GM12878 (cell line): Measurements from ENCODE around the gene PLXNB2. TPM values are rescaled to one million over a fixed set of nuclear protein-coding genes. Genes with fewer than 3 reads are reported as not detected.

Source experiments
- ATAC-seq: fragments of 200-7000 bp; cut with Tn5 transposase; 3 replicates; pipeline ENCODE4 v1.9.1; 2020; ENCODE audit warnings: mild to moderate bottlenecking, moderate library complexity
- BruUV-seq: library from RNA; stranded (reverse); fragments of 400-500 nt; replicated peaks from 2 replicates; lab custom pipeline; 2021; lab: Mats Ljungman, UMichigan
- CTCF ChIA-PET: fragments of 300-600 bp; sonication (Branson Sonifier 250); formaldehyde crosslinking; extraction: SDS; loops from one replicate; lab custom pipeline; 2021; ENCODE audit warnings: inconsistent platforms; lab: Yijun Ruan, JAX
- POLR2A ChIA-PET: fragments of 350-600 bp; formaldehyde crosslinking; extraction: SDS; loops from one replicate; lab custom pipeline; 2021; ENCODE audit warnings: inconsistent platforms; lab: Charles Lee
- RAD21 ChIA-PET: fragments of 300-600 bp; sonication (Branson Sonifier 250); formaldehyde crosslinking; loops from one replicate; lab custom pipeline; 2023; ENCODE audit warnings: antibody characterized with exemption; ENCODE audit not compliant: unreplicated experiment; lab: Charles Lee
- SMC1A ChIA-PET: fragments of 300-600 bp; sonication (Branson Sonifier 250); formaldehyde crosslinking; loops from one replicate; lab custom pipeline; 2023; ENCODE audit not compliant: unreplicated experiment, uncharacterized antibody; lab: Charles Lee
- DNase-seq: peaks from one replicate; pipeline ENCODE4 v3.0.0-alpha.2; 2011; ENCODE audit warnings: low read depth, low spot score
- FAIRE-seq: peaks from 3 replicates; lab custom pipeline; 2011; peaks lifted over from hg19 to GRCh38; lab: Jason Lieb, UNC
- H2AFZ ChIP-seq: 2 replicates; pipeline ENCODE4 v1.6.0; 2011; ENCODE audit warnings: low read depth, low read length, control low read depth; ENCODE audit not compliant: control insufficient read depth
- H3K27ac ChIP-seq: 2 replicates; pipeline ENCODE4 v1.5.1; 2011; ENCODE audit warnings: control low read depth; ENCODE audit not compliant: control insufficient read depth, insufficient read depth
- H3K27me3 ChIP-seq, 2 experiments: replicated peaks in 1 of 2; 2 replicates each; pipeline versions ENCODE4 v1.6.0 to v1.6.1; 2011; ENCODE audit warnings: low read length in 1 of 2; ENCODE audit not compliant: control insufficient read depth in 2 of 2, insufficient read depth in 2 of 2
- H3K36me3 ChIP-seq, 2 experiments: 2 replicates each; pipeline ENCODE4 v1.5.1; 2011; ENCODE audit warnings: low read length in 1 of 2; ENCODE audit not compliant: control insufficient read depth in 2 of 2, insufficient read depth in 2 of 2
- H3K4me1 ChIP-seq: 2 replicates; pipeline ENCODE4 v1.6.1; 2011; ENCODE audit warnings: mild to moderate bottlenecking, low read length, moderate library complexity, mixed read lengths; ENCODE audit not compliant: control insufficient read depth, insufficient read depth
- H3K4me2 ChIP-seq: 2 replicates; pipeline ENCODE4 v1.6.0; 2011; ENCODE audit warnings: control low read depth; ENCODE audit not compliant: control insufficient read depth, insufficient read depth
- H3K4me3 ChIP-seq: fragments of 200-600 bp; sonication (generic); 2 replicates; pipeline ENCODE4 v1.5.1; 2016
- H3K79me2 ChIP-seq: 2 replicates; pipeline ENCODE4 v1.6.0; 2011; ENCODE audit warnings: low read length; ENCODE audit not compliant: control insufficient read depth, insufficient read depth
- H3K9ac ChIP-seq: 2 replicates; pipeline ENCODE4 v1.8.0; 2011; ENCODE audit warnings: low read length, control low read depth, mixed read lengths; ENCODE audit not compliant: control insufficient read depth, insufficient read depth
- H3K9me3 ChIP-seq: replicated peaks from 3 replicates; pipeline ENCODE4 v1.5.1; 2011; ENCODE audit warnings: mild to moderate bottlenecking, low read length; ENCODE audit not compliant: control insufficient read depth, insufficient read depth
- H4K20me1 ChIP-seq: 2 replicates; pipeline ENCODE4 v1.6.0; 2011; ENCODE audit not compliant: control insufficient read depth, insufficient read depth
- BACH1 ChIP-seq: fragments of 450-650 bp; IDR thresholded peaks from 2 replicates; pipeline ENCODE4 v1.6.1; 2017; ENCODE audit warnings: mild to moderate bottlenecking, borderline replicate concordance
- BHLHE40 ChIP-seq, 2 experiments: fragments of 450-650 bp in 1 of 2; IDR thresholded peaks; 2 replicates each; pipeline ENCODE4 v1.6.1; 2011 to 2017; ENCODE audit warnings: low read depth in 2 of 2, borderline replicate concordance in 1 of 2, improper control_type of control experiment in 1 of 2, low read length in 1 of 2, mild to moderate bottlenecking in 1 of 2
- CBFB ChIP-seq: IDR thresholded peaks from 2 replicates; pipeline ENCODE4 v1.6.1; 2016; ENCODE audit warnings: antibody characterized with exemption, low read depth
- GATAD2B ChIP-seq: fragments of 450-650 bp; conservative IDR thresholded peaks from 2 replicates; pipeline ENCODE4 v1.6.1; 2017; ENCODE audit warnings: low read depth, mild to moderate bottlenecking, moderate library complexity
- IKZF2 ChIP-seq, 2 experiments: fragments of 450-650 bp; IDR thresholded peaks; 2 replicates each; pipeline ENCODE4 v1.6.1; 2017; ENCODE audit warnings: mild to moderate bottlenecking in 2 of 2, moderate library complexity in 2 of 2
- KLF5 ChIP-seq: fragments of 450-650 bp; IDR thresholded peaks from 2 replicates; pipeline ENCODE4 v1.6.1; 2014; ENCODE audit warnings: mild to moderate bottlenecking; ENCODE audit not compliant: partially characterized antibody
- MTA2 ChIP-seq: fragments of 450-650 bp; IDR thresholded peaks from 2 replicates; pipeline ENCODE4 v1.6.1; 2016; ENCODE audit warnings: low read depth, mild to moderate bottlenecking, moderate library complexity
- NFIC ChIP-seq: IDR thresholded peaks from 2 replicates; pipeline ENCODE4 v1.6.1; 2012; ENCODE audit warnings: low read depth, mild to moderate bottlenecking, inconsistent platforms, low read length, moderate library complexity
- NR2C1 ChIP-seq: fragments of 450-650 bp; IDR thresholded peaks from 2 replicates; pipeline ENCODE4 v1.6.1; 2017; ENCODE audit warnings: antibody characterized with exemption, mild to moderate bottlenecking, moderate library complexity
- RBBP5 ChIP-seq: fragments of 200-600 bp; sonication (generic); conservative IDR thresholded peaks from 2 replicates; pipeline ENCODE4 v1.6.1; 2016
- SIN3A ChIP-seq: IDR thresholded peaks from 2 replicates; pipeline ENCODE4 v1.6.1; 2012; ENCODE audit warnings: low read depth, low read length, improper control_type of control experiment
- SRF ChIP-seq, 2 experiments: IDR thresholded peaks; 2 replicates each; pipeline ENCODE4 v1.6.1; 2011; ENCODE audit warnings: low read depth in 2 of 2, low read length in 2 of 2, mild to moderate bottlenecking in 1 of 2, moderate library complexity in 1 of 2
- SUZ12 ChIP-seq: fragments of 200-600 bp; sonication (generic); IDR thresholded peaks from one replicate; pipeline ENCODE4 v1.6.1; 2018; ENCODE audit warnings: antibody characterized with exemption, mild to moderate bottlenecking; ENCODE audit not compliant: unreplicated experiment
- TCF7 ChIP-seq: IDR thresholded peaks from 2 replicates; pipeline ENCODE4 v1.6.1; 2014; ENCODE audit warnings: antibody characterized with exemption, borderline replicate concordance
- WRNIP1 ChIP-seq: IDR thresholded peaks from 2 replicates; pipeline ENCODE4 v1.6.1; 2011; ENCODE audit warnings: low read depth, low read length, improper control_type of control experiment, borderline replicate concordance
- ZNF207 ChIP-seq: fragments of 450-650 bp; IDR thresholded peaks from 2 replicates; pipeline ENCODE4 v1.6.1; 2014; ENCODE audit warnings: antibody characterized with exemption, mild to moderate bottlenecking, borderline replicate concordance
- ZNF217 ChIP-seq: fragments of 450-650 bp; IDR thresholded peaks from 2 replicates; pipeline ENCODE4 v1.6.1; 2017; ENCODE audit warnings: antibody characterized with exemption, mild to moderate bottlenecking
- ZNF384 ChIP-seq: IDR thresholded peaks from 2 replicates; pipeline ENCODE4 v1.6.1; 2012; ENCODE audit warnings: low read depth, mild to moderate bottlenecking, low read length, improper control_type of control experiment, borderline replicate concordance
- ZNF622 ChIP-seq: fragments of 450-650 bp; IDR thresholded peaks from 2 replicates; pipeline ENCODE4 v1.6.1; 2017; ENCODE audit warnings: mild to moderate bottlenecking, inconsistent platforms
- WGBS: methylation state at CpG from one replicate; pipeline ENCODE4 v1.1.6; 2016; ENCODE audit warnings: low lambda C conversion rate; ENCODE audit not compliant: insufficient replicate concordance, insufficient coverage; ENCODE audit errors: missing lambda C conversion rate; 5-methylcytosine and 5-hydroxymethylcytosine counted together
- in situ Hi-C: fragments of 300-500 bp; cut with MboI; formaldehyde crosslinking; loops from 9 replicates; pipeline ENCODE4 v1.14.3; 2018; ENCODE audit warnings: mixed read lengths
- intact Hi-C: fragments of 100-400 bp; cut with micrococcal nuclease; formaldehyde crosslinking; loops from one replicate; pipeline ENCODE4 v1.14.2; 2022; ENCODE audit not compliant: unreplicated experiment
- polyA plus RNA-seq, 11 experiments: library from polyadenylated mRNA; depleted of rRNA in 4 of 11; unstranded in 6 of 11; stranded (reverse) in 5 of 11; fragments of >200 nt; fragmentation: Nextera tagmentation in 4 of 11; fragmentation: Illumina TruSeq in 1 of 11; extraction: Ambion mirVana in 4 of 11; extraction: Trizol in 1 of 11; gene quantifications; 1 replicate in 1 of 11; 2 replicates in 10 of 11; pipeline versions ENCODE4 v1.2.1 to v1.2.3, GENCODE V29; 2011 to 2016; ENCODE audit warnings: inconsistent platforms in 2 of 11, missing spikeins in 2 of 11, low read depth in 1 of 11
- total RNA-seq, 4 experiments: library from RNA; depleted of rRNA in 3 of 4; stranded (reverse); fragments of >200 nt in 3 of 4; fragmentation: Illumina TruSeq in 1 of 4; extraction: Trizol in 1 of 4; gene quantifications; 2 replicates each; pipeline versions ENCODE4 v1.2.1 to v1.2.3, GENCODE V29; 2013 to 2021
- TF ChIP-seq, protein P1 (sequence below): fragments of 450-650 bp; IDR thresholded peaks from 2 replicates; pipeline ENCODE4 v1.6.1; 2014; ENCODE audit warnings: mild to moderate bottlenecking
- TF ChIP-seq, protein P2 (sequence below): fragments of 450-650 bp; IDR thresholded peaks from 2 replicates; pipeline ENCODE4 v1.6.1; 2016; ENCODE audit warnings: mild to moderate bottlenecking
- TF ChIP-seq, protein P3 (sequence below): IDR thresholded peaks from 2 replicates; pipeline ENCODE4 v1.6.1; 2011; ENCODE audit warnings: mild to moderate bottlenecking, low read depth, low read length, moderate library complexity; ENCODE audit not compliant: insufficient replicate concordance

PLXNB2 gene
- total and polyA plus RNA-seq, 10 of the 15 experiments (the other 5 are each of a cell fraction or from before 2014, with no cell fraction given): 0.68 to 134 (median 41.9) TPM

DNA sequence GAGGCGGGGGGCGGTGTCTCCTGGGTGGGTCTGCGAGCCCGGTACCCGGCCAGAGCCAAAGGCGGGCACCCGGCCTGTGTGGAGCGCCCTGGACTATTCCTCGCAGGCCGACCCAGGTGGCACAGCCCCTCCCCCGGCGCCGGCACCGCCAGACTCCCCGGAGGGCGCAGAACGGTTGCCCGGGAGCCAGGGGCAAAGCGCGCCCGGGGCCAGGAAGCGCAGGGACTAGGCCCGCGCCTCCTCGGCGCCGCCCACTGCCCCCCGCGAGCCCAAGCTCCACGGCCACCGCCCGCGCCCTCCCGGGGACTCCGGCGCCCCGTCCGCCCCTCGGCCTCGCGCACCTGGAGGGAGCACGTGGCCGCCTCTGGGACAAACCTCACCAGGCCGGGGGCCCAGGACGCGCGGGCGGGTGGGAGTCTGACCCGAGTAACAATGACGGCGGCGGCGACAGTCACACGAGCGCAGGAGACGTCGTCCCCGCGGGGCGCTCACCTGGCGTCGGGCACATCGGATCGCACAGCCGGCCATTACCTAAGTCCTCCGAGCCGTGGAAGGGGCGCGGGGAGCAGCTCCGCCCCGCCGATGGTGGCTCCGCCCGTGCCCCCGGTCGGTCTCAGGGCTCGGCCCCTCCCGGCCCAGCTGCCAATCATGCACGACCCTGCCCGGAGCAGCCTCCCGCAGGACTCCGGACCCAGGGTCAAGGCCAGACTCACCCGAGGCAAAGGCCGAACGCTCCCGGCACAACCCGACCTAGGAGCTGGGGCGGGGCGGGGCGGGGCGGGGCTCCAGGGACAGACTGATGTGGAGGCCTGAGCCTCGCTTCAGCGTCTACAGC is 7.4 kb downstream of the PLXNB2 start:
- SMC1A ChIA-PET: no interaction called here
- H3K4me1 ChIP-seq: peaks cover 41% of the 10 kb centered on the region
- in situ Hi-C loops: no loop called here
- H3K79me2 ChIP-seq: peaks cover 77% of the 10 kb centered on the region
- no peak overlapping the region for H2AFZ ChIP-seq
- peak overlapping the region; percentile 55 for H3K4me2 ChIP-seq
- WGBS: 76% methylated on average over 44 of the region's 93 CpGs
- no peak for DNase-seq
- peaks cover 2 to 3% of the 10 kb centered on the region in 2 experiments; a peak in 2 of 4 replicates for H3K36me3 ChIP-seq
- POLR2A ChIA-PET: interaction anchor here (1.6 kb wide), 1 partner anchor 23 kb away, joined by 3 read pairs; no protein-coding TSS in a partner anchor
- no peak overlapping the region for H3K9ac ChIP-seq
- H3K4me3 ChIP-seq: peak overlapping the region; percentile 47; the same call in 1 of the 2 replicates
- BruUV-seq: no TSS peak
- FAIRE-seq: no peak
- intact Hi-C loops: no loop called here
- CTCF ChIA-PET: interaction anchor here (1.1 to 1.2 kb wide), 2 partner anchors 24 to 35 kb away, joined by 3 read pairs; no protein-coding TSS in a partner anchor
- RAD21 ChIA-PET: no interaction called here
- ATAC-seq: peak; percentile 3; the same call in 1 of the 3 replicates
- H3K9me3 ChIP-seq: no peaks in the 10 kb centered on the region
- H3K27ac ChIP-seq: no peak overlapping the region
- H3K27me3 ChIP-seq: no peaks in the 10 kb centered on the region
- peaks cover 4% of the 10 kb centered on the region for H4K20me1 ChIP-seq
- TF ChIP-seq KLF5 (no peak), NFIC (no peak), GATAD2B (0 out of 2 replicates have a peak, but pooled peaks have one; percentile 39), TCF7 (no peak), SIN3A (no peak), RBBP5 (no peak), BACH1 (no peak), NR2C1 (peak; percentile 1; the same call in 1 of the 2 replicates), SRF (IDR thresholded peaks at IDR 0.05; ENCODE audit: low read depth in 2 of 2, low read length in 2 of 2) (no peak), SUZ12 (no peak), ZNF217 (no peak), WRNIP1 (no peak), ZNF622 (no peak), ZNF207 (no peak), ZNF384 (no peak), MTA2 (no peak), CBFB (no peak), BHLHE40 (IDR thresholded peaks at IDR 0.05; ENCODE audit: borderline replicate concordance in 1 of 2, low read depth in 2 of 2, low read length in 1 of 2) (no peak), IKZF2 (IDR thresholded peaks at IDR 0.05) (no peak)
- TF ChIP-seq, protein P1, sequence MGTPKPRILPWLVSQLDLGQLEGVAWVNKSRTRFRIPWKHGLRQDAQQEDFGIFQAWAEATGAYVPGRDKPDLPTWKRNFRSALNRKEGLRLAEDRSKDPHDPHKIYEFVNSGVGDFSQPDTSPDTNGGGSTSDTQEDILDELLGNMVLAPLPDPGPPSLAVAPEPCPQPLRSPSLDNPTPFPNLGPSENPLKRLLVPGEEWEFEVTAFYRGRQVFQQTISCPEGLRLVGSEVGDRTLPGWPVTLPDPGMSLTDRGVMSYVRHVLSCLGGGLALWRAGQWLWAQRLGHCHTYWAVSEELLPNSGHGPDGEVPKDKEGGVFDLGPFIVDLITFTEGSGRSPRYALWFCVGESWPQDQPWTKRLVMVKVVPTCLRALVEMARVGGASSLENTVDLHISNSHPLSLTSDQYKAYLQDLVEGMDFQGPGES: no peak
- TF ChIP-seq, protein P2, sequence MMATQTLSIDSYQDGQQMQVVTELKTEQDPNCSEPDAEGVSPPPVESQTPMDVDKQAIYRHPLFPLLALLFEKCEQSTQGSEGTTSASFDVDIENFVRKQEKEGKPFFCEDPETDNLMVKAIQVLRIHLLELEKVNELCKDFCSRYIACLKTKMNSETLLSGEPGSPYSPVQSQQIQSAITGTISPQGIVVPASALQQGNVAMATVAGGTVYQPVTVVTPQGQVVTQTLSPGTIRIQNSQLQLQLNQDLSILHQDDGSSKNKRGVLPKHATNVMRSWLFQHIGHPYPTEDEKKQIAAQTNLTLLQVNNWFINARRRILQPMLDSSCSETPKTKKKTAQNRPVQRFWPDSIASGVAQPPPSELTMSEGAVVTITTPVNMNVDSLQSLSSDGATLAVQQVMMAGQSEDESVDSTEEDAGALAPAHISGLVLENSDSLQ: 0 out of 2 replicates have a peak, but pooled peaks have one; percentile 18
- TF ChIP-seq, protein P3, sequence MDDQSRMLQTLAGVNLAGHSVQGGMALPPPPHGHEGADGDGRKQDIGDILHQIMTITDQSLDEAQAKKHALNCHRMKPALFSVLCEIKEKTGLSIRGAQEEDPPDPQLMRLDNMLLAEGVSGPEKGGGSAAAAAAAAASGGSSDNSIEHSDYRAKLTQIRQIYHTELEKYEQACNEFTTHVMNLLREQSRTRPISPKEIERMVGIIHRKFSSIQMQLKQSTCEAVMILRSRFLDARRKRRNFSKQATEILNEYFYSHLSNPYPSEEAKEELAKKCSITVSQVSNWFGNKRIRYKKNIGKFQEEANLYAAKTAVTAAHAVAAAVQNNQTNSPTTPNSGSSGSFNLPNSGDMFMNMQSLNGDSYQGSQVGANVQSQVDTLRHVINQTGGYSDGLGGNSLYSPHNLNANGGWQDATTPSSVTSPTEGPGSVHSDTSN: no peak
